NCI-H510A treated with DMSO at 0.1 percent for 48 hours (cell line): Measurements from ENCODE around the gene PLD5.
A peak's percentile ranks its signal among the peaks of the same experiment; 100 is the strongest.

Experiments
- DNase-seq: peaks from one replicate; lab custom pipeline; 2025; lab: John Stamatoyannopoulos, UW

PLD5 gene

GRCh38 chr1:242524571-242525359, at the start of gene PLD5:
Gene PLD5, minus strand, starts transcription at chr1:242524697.
- no peak for DNase-seq

DNA sequence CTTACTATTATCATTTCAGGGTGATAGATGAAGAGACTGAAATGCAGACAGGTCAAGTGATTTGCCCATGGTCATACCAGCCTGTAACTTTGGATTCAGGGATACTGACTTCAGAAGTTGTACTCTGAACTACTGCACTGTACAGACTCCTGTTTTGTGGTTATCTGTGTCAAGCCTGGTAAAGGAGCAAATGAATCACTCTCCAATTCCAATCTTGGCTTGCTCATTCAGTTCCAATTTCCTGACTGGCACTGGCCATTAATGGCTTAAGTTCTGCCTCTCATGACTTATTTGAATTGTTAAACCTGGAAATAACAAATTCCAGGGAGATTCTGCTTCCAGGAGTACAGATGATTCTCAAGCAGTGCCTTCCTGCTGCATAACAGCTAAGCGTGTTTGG, 45.4 kb upstream of the PLD5 start:
- no peak for DNase-seq

DNA sequence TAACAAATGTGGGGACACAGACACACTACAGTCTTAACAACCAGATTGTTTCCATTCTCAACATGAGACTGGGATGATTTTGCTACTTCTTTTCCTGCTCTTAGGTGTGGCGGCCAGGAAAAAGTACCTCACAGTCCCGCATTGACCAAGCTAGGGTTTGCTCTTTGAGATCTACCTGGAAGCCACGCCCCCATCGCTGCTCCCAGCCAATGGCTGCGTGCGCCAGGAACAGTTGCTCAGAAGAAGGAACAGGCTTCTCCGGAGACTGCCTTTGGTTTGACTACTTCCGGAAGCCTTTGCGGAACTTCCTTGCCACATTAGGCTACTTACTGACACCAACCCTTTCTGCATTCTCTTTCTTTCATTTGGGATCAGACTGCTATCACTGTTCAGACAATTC, 44.2 kb upstream of the PLD5 start:
- DNase-seq: no peak

- DNase-seq: no peak
Observed at GRCh38 chr1:242567596-242567995, 43.1 kb upstream of the PLD5 start.

DNA sequence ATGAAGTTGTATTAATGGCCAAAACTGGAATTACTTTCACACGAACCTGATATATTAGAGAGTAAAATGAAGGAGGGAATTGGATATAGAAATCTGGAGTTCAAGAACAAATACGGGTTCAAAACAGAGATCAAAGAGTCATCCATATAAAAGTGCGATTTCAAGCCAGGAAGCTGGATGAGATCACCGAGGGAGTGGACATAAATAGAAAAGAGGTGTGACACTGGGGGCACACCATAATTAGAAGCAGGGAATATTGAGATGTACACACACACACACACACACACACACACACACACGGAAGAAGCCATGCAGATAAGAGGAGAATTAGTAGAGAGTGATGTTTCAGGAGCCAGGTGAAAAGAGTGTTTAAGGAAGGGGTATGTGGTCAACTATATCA, 32.3 kb upstream of the PLD5 start:
- no peak for DNase-seq

GRCh38 chr1:242556276-242556675, 31.8 kb upstream of the PLD5 start:
- no peak for DNase-seq

DNA sequence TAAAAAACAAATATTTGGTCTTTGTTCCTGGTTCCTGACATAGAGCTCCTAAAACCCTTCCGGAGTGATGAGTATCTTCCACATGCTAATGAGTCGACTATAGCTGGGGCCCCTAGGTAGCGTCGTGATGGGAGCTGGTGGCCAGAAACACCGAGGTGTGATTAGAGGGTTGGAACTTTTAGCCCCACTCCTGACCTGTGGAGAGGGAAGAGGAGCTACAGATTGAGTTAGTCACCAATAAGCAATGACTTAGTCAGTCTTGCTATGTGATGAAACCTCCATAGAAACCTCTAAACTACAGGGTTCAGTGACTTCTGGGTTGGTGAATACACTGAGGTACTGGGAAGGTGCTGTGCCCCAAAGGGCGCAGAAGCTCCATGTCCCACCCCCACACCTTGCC, 30.1 kb upstream of the PLD5 start:
- no peak for DNase-seq

- no peak for DNase-seq
Observed at GRCh38 chr1:242546849-242547729, 22.6 kb upstream of the PLD5 start.

DNA sequence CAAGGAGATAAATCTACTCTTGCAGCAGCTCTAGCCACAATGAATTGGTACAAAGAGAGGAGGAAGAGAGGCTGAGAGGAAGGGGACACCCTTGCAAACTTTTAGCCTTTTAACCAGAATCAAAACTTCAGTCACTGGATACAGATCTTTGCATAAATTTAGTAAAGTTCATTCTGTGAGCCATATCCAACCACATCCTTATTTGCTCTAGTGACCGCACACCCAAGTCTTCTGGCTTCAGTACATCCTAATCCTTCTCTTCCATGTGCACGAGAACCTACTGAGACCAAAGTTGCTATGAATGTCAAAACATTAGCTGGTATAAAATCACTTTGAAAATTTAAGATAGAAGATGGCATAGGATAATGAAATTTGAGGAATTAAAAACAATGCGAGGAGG, 21.9 kb upstream of the PLD5 start:
- no peak for DNase-seq

GRCh38 chr1:242544071-242544470, 19.6 kb upstream of the PLD5 start:
- DNase-seq: no peak

- DNase-seq: no peak
Observed at GRCh38 chr1:242542271-242542670, 17.8 kb upstream of the PLD5 start.

DNA sequence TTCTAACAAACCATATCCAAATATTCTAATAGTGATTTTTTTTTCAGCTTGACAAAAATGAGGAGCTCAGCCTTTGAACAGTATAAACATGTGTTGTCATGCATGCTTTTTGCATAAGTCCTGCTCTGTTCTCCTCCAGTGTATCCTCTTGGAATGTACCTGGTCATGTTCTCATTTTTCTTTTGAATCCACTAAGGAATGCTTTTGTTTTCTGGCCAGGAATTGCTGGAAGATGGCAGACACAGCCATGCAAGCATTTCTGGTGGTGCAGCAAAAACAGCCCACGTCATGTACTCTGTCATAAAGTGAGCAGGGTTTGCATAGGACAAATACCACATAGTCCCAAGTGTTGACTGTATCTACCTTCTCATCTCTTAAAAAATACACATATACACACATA, 11.5 kb upstream of the PLD5 start:
- DNase-seq: no peak

DNA sequence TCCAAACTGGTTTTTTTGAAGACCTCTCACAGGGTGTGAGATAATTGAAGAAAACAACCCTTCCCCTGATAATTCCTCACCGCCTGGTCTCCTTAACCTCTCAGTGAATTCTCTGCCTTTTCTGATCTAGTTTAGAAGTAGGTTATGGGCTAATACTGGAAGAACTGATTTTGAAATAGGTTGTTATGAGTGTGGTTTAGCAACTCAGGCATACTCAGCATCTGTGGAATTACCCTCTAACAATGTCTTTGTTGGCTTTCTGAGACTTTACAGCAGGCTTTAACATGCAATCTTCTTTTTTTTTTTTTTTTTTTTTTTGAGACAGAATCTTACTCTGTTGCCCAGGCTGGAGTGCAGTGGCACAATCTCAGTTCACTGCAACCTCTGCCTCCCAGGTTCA, 10.3 kb upstream of the PLD5 start:
- DNase-seq: no peak

GRCh38 chr1:242530761-242531160, 6.3 kb upstream of the PLD5 start:
- DNase-seq: no peak

- DNase-seq: no peak
Observed at GRCh38 chr1:242525769-242526168, 1.3 kb upstream of the PLD5 start.

GRCh38 chr1:242525360-242525722, 844 bp upstream of the PLD5 start:
- no peak for DNase-seq

GRCh38 chr1:242523719-242524570, 552 bp downstream of the PLD5 start:
- DNase-seq: peak; percentile 9

GRCh38 chr1:242522996-242523718, 1.3 kb downstream of the PLD5 start:
- no peak for DNase-seq

DNA sequence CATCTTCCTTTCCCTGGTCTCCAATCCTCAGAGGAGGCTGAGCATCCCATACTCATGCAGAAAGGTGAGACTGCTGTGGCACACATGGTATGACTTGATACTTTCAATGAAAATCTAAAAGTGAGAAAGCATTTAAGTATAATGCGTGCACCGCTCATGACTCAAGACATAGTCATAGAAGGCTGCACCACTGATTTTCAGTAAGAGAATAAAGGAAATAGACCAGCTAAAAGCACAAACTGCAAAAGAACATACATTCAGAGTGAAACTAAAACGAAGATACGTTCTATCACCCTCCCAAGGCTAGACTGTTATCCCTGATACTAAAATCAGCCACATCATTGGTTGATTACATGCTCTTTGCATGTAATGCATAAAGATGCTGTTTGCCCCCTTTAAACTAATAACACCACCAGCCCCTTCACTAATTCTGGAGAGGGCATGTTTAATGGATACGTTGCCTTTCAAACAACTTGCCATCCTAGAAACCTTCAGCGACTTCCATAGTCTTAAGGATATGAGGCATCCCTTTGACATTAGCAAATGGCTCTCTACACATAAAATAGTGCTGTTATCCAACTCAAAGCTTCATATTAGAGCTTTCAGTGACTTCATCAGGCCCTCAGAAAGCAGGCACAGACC, 2.1 kb downstream of the PLD5 start:
- no peak for DNase-seq

DNA sequence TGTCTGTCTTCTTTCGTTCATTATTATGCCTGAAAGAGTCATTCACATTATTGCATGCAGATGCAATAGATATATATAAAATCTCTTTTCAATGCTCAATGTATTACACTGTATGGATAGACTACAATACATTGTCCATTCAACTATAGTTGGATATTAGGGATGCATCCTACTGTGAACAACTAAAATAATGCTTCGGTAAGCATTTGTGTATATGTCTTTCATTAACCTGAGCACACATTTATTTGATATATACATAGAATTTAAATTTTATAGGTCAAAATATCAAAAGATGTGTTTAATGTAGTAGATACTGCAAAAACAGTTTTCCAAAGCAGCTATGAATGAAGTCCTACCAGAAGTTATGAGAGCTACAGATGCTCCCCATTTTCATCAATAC, 8.9 kb downstream of the PLD5 start:
- no peak for DNase-seq

DNA sequence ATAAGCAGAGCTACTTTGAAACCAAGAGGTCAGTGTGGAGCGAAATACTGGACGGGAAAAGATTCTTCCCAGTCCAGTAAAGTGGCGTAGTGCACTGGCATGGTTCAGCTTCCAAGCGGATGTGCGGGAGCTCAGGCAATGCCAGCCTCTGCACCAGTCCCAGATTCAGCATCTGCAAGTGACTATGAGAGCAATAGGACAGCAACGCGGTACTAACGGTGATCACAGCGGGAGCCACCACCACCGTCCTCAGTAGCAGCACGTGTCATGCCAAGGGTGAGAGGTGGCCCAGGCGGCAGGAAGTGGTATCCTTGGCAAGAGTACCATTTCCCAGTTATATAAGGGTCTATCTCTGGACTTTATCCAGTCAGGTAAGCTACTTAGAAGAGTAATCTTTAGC, 17.8 kb downstream of the PLD5 start:
- DNase-seq: no peak
